ENCODE results near the gene DIP2C. TPM values are rescaled to one million over a fixed set of nuclear protein-coding genes. Genes with fewer than 3 reads are reported as not detected.

Gene DIP2C
- total RNA-seq, 4 donors from 2014 or later, result 2.4 to 14.9 (median 6.1) TPM

GRCh38 chr10:520402-520787 lies 169.1 kb downstream of the DIP2C start:
- H3K36me3 ChIP-seq, result no peaks in the 10 kb centered on the region
- no peaks in the 10 kb centered on the region for H3K27me3 ChIP-seq
- intact Hi-C loops (cut with DNase I), result no loop called here
- peaks cover 0 to 29% (median 0%) of the 10 kb centered on the region in 3 donors for H3K4me1 ChIP-seq
- 13 to 35% methylated on average over 5 to 6 of the region's 6 CpGs for WGBS, 2 donors
- no peak overlapping the region for H3K4me3 ChIP-seq
- no peak for TF ChIP-seq CTCF (IDR thresholded peaks at IDR 0.05)
- no peaks in the 10 kb centered on the region for H3K9me3 ChIP-seq
- H3K27ac ChIP-seq, result no peak overlapping the region
- DNase-seq, result no peak

- no peaks in the 10 kb centered on the region for H3K27me3 ChIP-seq
- TF ChIP-seq POLR2A (IDR thresholded peaks at IDR 0.05), result no peak
- TF ChIP-seq CTCF (IDR thresholded peaks at IDR 0.05), result no peak
- no peaks in the 10 kb centered on the region for H3K9me3 ChIP-seq
- intact Hi-C loops (cut with DNase I), result loop anchor here (10.0 kb wide), 2 partner anchors 165 to 265 kb away; partner anchors contain the start of gene DIP2C
- no peak overlapping the region for H3K27ac ChIP-seq
- H3K4me3 ChIP-seq, result no peak overlapping the region
- H3K36me3 ChIP-seq, result no peaks in the 10 kb centered on the region
- H3K4me1 ChIP-seq, result peaks cover 0 to 29% (median 0%) of the 10 kb centered on the region in 3 donors
- WGBS, 2 donors, result 93 to 95% methylated on average over 16 to 23 of the region's 25 CpGs
- DNase-seq, result no peak
These were observed 169.6 kb downstream of the DIP2C start for GRCh38 chr10:519716-520401.

GRCh38 chr10:519055-519715 lies 170.3 kb downstream of the DIP2C start:
- Histone ChIP-seq H3K27me3 (no peaks in the 10 kb centered on the region), H3K4me3 (no peak overlapping the region), H3K27ac (no peak overlapping the region), H3K4me1 (peaks cover 0 to 35% (median 0%) of the 10 kb centered on the region in 3 donors), H3K9me3 (no peaks in the 10 kb centered on the region), H3K36me3 (no peaks in the 10 kb centered on the region)
- TF ChIP-seq POLR2A (IDR thresholded peaks at IDR 0.05) (no peak), CTCF (IDR thresholded peaks at IDR 0.05) (no peak)
- no peak for DNase-seq
- 90 to 92% methylated on average over 7 to 8 of the region's 16 CpGs for WGBS, 2 donors
- intact Hi-C loops (cut with DNase I), result loop anchor here (10.0 kb wide), 2 partner anchors 166 to 266 kb away; partner anchors contain the start of gene DIP2C

- Histone ChIP-seq H3K27ac (no peak overlapping the region), H3K4me3 (no peak overlapping the region), H3K9me3 (no peaks in the 10 kb centered on the region), H3K4me1 (peaks cover 0 to 47% (median 5%) of the 10 kb centered on the region in 3 donors), H3K27me3 (no peaks in the 10 kb centered on the region), H3K36me3 (no peaks in the 10 kb centered on the region)
- DNase-seq, result no peak
- intact Hi-C loops (cut with DNase I), result loop anchor here (10.0 kb wide), 2 partner anchors 167 to 267 kb away; partner anchors contain the start of gene DIP2C
- TF ChIP-seq CTCF (IDR thresholded peaks at IDR 0.05) (no peak), POLR2A (IDR thresholded peaks at IDR 0.05) (no peak)
- WGBS, 2 donors, result 76 to 87% methylated on average over 6 to 11 of the region's 15 CpGs
These were observed 171.5 kb downstream of the DIP2C start for GRCh38 chr10:517872-518475.
